Central memory CD4-positive, alpha-beta T cell (primary cell): ENCODE measurements around the gene THBD.
A peak's percentile ranks its signal among the peaks of the same experiment; 100 is the strongest.

ENCODE experiments used
- DNase-seq: peaks from one replicate; pipeline ENCODE4 v3.0.0; 2022
- total RNA-seq, 3 experiments: gene quantifications; one replicate each; lab custom pipeline; 2026; lab: John Stamatoyannopoulos, UW

Gene THBD
- 0 reads per million in 3 experiments for total RNA-seq

- DNase-seq = no peak
Observed at GRCh38 chr20:23049201-23050075, at the start of gene THBD. Gene THBD, minus strand, starts transcription at chr20:23049672. Its CDS starts 168 bp downstream, at chr20:23049504.

- DNase-seq = no peak
Observed at GRCh38 chr20:23097636-23098580, 48.4 kb upstream of the THBD start.

GRCh38 chr20:23096986-23097520 is 47.6 kb upstream of the THBD start:
- DNase-seq = no peak

GRCh38 chr20:23096097-23096496 is 46.6 kb upstream of the THBD start:
- DNase-seq = no peak

GRCh38 chr20:23095499-23095898 is 46.0 kb upstream of the THBD start:
- DNase-seq = no peak

- no peak for DNase-seq
Observed at GRCh38 chr20:23094927-23095326, 45.5 kb upstream of the THBD start.

- no peak for DNase-seq
Observed at GRCh38 chr20:23094213-23094896, 44.9 kb upstream of the THBD start.

GRCh38 chr20:23093613-23094012 is 44.1 kb upstream of the THBD start:
- no peak for DNase-seq

- DNase-seq = no peak
Observed at GRCh38 chr20:23092861-23093495, 43.5 kb upstream of the THBD start.

GRCh38 chr20:23092384-23092756 is 42.9 kb upstream of the THBD start:
- no peak for DNase-seq

- DNase-seq = no peak
Observed at GRCh38 chr20:23091721-23092383, 42.4 kb upstream of the THBD start.

GRCh38 chr20:23090878-23091277 is 41.4 kb upstream of the THBD start:
- no peak for DNase-seq

- no peak for DNase-seq
Observed at GRCh38 chr20:23090147-23090546, 40.7 kb upstream of the THBD start.

- DNase-seq = no peak
Observed at GRCh38 chr20:23088866-23089265, 39.4 kb upstream of the THBD start.

- DNase-seq = no peak
Observed at GRCh38 chr20:23087587-23088251, 38.2 kb upstream of the THBD start.

GRCh38 chr20:23086931-23087411 is 37.5 kb upstream of the THBD start:
- DNase-seq = no peak

- peak; percentile 17 for DNase-seq
Observed at GRCh38 chr20:23086056-23086566, 36.6 kb upstream of the THBD start, which contains the start of gene CD93. Gene CD93, minus strand, starts transcription at chr20:23086324. Its CDS starts 132 bp downstream, at chr20:23086192.

- peak; percentile 1 for DNase-seq
Observed at GRCh38 chr20:23085436-23086055, 36.1 kb upstream of the THBD start.

GRCh38 chr20:23084845-23085365 is 35.4 kb upstream of the THBD start:
- DNase-seq = no peak
